HG03196 (cell line): ENCODE results near the gene LIME1.

Experiments used
- ATAC-seq: cut with Tn5 transposase; IDR thresholded peaks from one replicate; pipeline ENCODE4 v1.9.1; 2021; ENCODE audit not compliant: unreplicated experiment

Gene LIME1

GRCh38 chr20:63737945-63738686, 1.7 kb downstream of the LIME1 start:
- ATAC-seq: no peak

GRCh38 chr20:63738687-63739129, 2.2 kb downstream of the LIME1 start:
- ATAC-seq: no peak

GRCh38 chr20:63739130-63740069, 2.9 kb downstream of the LIME1 start, which contains the start of gene SLC2A4RG:
Gene SLC2A4RG, plus strand, starts transcription at chr20:63739776. Its CDS starts 137 bp downstream, at chr20:63739913.
- peak; percentile 47 for ATAC-seq

- ATAC-seq: no peak
Measured at GRCh38 chr20:63740070-63740626, 3.7 kb downstream of the LIME1 start.

GRCh38 chr20:63740627-63741353, 4.3 kb downstream of the LIME1 start:
- ATAC-seq: no peak

GRCh38 chr20:63741354-63741675, 4.9 kb downstream of the LIME1 start:
- ATAC-seq: no peak

GRCh38 chr20:63741676-63742380, 5.4 kb downstream of the LIME1 start:
- no peak for ATAC-seq

GRCh38 chr20:63742381-63743024, 6.0 kb downstream of the LIME1 start:
- ATAC-seq: no peak

GRCh38 chr20:63743210-63743970, 6.9 kb downstream of the LIME1 start:
- no peak for ATAC-seq

GRCh38 chr20:63744158-63744557, 7.7 kb downstream of the LIME1 start:
- no peak for ATAC-seq

GRCh38 chr20:63744574-63745423, 8.3 kb downstream of the LIME1 start:
- ATAC-seq: no peak

GRCh38 chr20:63745424-63745805, 9.0 kb downstream of the LIME1 start:
- ATAC-seq: no peak

GRCh38 chr20:63745961-63746731, 9.7 kb downstream of the LIME1 start:
- no peak for ATAC-seq

- no peak for ATAC-seq
Measured at GRCh38 chr20:63746751-63747315, 10.4 kb downstream of the LIME1 start.

GRCh38 chr20:63747622-63748069, 11.2 kb downstream of the LIME1 start:
- no peak for ATAC-seq

GRCh38 chr20:63748070-63748933, 11.8 kb downstream of the LIME1 start:
- no peak for ATAC-seq
